Limb (tissue), 2 donors: ENCODE results near the gene CLSTN1.

Experiments
- DNase-seq, 2 donors: peaks; one replicate each; pipeline ENCODE4 v3.0.0-alpha.2; 2016; ENCODE audit errors: extremely low spot score in 2 of 2

Gene CLSTN1

DNA sequence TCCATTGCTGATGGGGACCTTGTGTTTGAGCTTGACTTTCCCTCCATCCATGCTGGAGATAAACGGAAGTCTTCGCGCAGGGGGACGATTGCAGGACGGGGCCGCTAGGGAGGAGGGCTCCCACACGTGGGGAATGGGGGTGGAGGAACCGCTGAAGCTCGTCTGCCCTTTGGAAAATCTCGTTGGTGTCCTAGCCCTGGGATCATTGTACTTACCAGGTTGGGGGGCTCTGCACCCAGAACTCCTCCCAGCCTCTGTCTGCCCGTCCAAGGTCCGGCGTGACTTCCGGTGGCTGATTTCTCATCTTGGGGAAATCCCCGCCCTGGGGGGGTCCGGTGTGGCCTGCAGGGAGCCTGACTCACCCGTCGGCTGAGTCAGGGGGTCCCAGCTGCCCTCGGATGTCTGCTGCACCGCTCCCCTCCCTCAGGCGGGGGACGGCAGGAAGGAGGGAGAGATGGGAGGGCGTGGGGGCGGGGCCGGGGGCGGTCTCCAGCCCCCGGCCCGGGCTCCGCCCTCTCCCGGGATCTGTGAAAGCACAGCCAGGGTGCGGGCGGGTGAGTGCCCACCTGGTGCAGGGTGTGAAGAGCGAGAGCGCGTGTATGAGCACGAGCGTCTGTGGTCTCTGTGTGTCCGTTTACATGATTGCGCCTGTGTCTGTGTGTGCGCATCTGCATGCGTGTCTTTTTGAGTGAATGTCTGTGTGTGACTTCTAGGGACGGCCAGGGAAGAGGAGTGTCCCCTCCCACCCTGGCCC, 136.5 kb downstream of the CLSTN1 start:
- DNase-seq, result peak in 1 of 2 donors; percentile 74

DNA sequence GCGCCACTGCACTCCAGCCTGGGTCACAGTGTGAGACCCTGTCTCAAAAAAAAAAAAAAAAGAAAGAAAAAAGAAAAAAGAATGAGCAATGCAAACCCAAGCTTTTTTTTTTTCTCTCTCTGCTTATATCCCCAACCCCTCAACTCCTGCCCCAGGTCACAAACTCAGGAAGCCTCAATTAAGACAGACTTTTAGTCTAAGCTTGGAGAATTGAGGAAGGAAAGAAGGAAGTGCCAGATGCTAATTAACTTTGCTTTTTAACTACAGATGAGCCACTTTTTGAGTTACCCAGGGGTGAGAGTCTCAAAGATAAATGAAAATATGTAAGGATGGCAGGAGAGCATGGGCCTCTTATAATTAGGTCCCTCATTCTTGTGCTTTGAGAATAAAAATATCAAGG, 139.0 kb downstream of the CLSTN1 start:
- DNase-seq, result no peak

DNA sequence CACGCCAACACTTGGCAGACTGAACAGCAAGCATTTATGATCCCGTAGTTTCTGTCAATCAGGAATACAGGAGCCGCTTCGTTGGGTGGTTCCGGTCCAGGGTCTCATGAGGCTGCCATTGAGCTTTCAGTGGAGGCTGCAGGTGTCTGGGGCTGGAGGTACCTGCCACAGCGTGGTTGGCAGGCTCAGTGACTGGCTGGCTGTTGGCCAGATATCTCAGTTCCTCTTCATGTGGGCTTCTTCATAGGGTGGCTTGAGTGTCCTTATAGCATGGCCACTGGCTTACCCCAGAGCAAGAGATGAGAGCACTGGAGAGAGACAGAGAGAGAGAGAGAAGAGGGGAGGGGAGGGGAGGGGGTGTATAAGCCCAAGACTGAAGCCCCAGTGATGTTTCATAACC, 142.9 kb downstream of the CLSTN1 start:
- DNase-seq, result no peak

DNA sequence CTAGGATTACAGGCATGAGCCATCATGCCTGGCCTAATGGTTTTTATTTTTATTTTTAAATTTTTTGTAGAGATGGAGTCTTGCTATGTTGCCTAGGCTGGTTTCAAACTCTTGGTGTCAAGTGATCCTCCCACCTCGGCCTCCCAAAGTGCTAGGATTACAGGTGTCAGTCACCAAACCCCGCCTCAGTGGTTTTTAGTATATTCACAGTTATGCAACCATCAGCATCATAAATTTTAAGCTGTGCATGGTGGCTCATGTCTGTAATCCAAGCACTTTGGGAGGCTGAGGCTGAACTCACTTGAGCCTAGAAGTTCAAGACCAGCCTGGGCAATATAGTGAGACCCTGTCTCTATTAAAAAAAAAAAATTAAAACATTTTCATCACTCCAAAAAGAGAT, 143.7 kb downstream of the CLSTN1 start:
- DNase-seq, result no peak
